Smooth muscle cell (in vitro differentiated cells): ENCODE data around the gene N4BP3. TPM values are rescaled to one million over a fixed set of nuclear protein-coding genes. Genes with fewer than 3 reads are reported as not detected.

Source experiments
- DNase-seq: peaks from one replicate; lab custom pipeline; 2025; ENCODE audit not compliant: unreplicated experiment; lab: John Stamatoyannopoulos, UW
- H2AFZ ChIP-seq: fragments of 200-600 bp; sonication (generic); 2 replicates; pipeline ENCODE4 v1.6.0; 2016; ENCODE audit warnings: antibody characterized with exemption, low read depth, mild to moderate bottlenecking
- H3F3A ChIP-seq: fragments of 200-600 bp; sonication (generic); 2 replicates; pipeline ENCODE4 v1.6.0; 2017; ENCODE audit warnings: antibody characterized with exemption, low read depth
- H3K27ac ChIP-seq: fragments of 200-600 bp; sonication (generic); 2 replicates; pipeline ENCODE4 v1.5.1; 2016; ENCODE audit warnings: low read depth, mild to moderate bottlenecking
- H3K27me3 ChIP-seq: fragments of 200-600 bp; sonication (generic); 2 replicates; pipeline ENCODE4 v1.6.1; 2016; ENCODE audit warnings: low read depth, mild to moderate bottlenecking
- H3K36me3 ChIP-seq: fragments of 200-600 bp; sonication (generic); 2 replicates; pipeline ENCODE4 v1.5.1; 2016; ENCODE audit warnings: low read depth
- H3K4me1 ChIP-seq: fragments of 200-600 bp; sonication (generic); 2 replicates; pipeline ENCODE4 v1.5.1; 2016; ENCODE audit warnings: low read depth
- H3K4me2 ChIP-seq: fragments of 200-600 bp; sonication (generic); 2 replicates; pipeline ENCODE4 v1.6.0; 2016; ENCODE audit warnings: mild to moderate bottlenecking
- H3K4me3 ChIP-seq: fragments of 200-600 bp; sonication (generic); 2 replicates; pipeline ENCODE4 v1.5.1; 2016; ENCODE audit warnings: mild to moderate bottlenecking
- H3K79me2 ChIP-seq: fragments of 200-600 bp; sonication (generic); 2 replicates; pipeline ENCODE4 v1.6.0; 2016; ENCODE audit warnings: low read depth, mild to moderate bottlenecking
- H3K9ac ChIP-seq: fragments of 200-600 bp; sonication (generic); 2 replicates; pipeline ENCODE4 v1.6.0; 2016; ENCODE audit warnings: low read depth
- H3K9me3 ChIP-seq: fragments of 200-600 bp; sonication (generic); replicated peaks from 2 replicates; pipeline ENCODE4 v1.5.1; 2016; ENCODE audit warnings: low read depth
- H4K20me1 ChIP-seq: fragments of 200-600 bp; sonication (generic); 2 replicates; pipeline ENCODE4 v1.6.0; 2016; ENCODE audit warnings: low read depth
- WGBS: methylation state at CpG from one replicate; pipeline ENCODE4 v1.1.7; 2016; ENCODE audit warnings: low lambda C conversion rate; 5-methylcytosine and 5-hydroxymethylcytosine counted together
- polyA plus RNA-seq: library from polyadenylated mRNA; unstranded; fragments of >200 nt; fragmentation: Nextera tagmentation; extraction: Ambion mirVana; gene quantifications from 2 replicates; pipeline ENCODE4 v1.2.1, GENCODE V29; 2016
- total RNA-seq: library from RNA; depleted of rRNA; stranded (reverse); fragments of >200 nt; gene quantifications from 2 replicates; pipeline ENCODE4 v1.2.3, GENCODE V29; 2014
- TF ChIP-seq, protein P1 (sequence below): fragments of 200-600 bp; sonication (generic); IDR thresholded peaks from 2 replicates; pipeline ENCODE4 v1.5.1; 2017; ENCODE audit warnings: borderline replicate concordance, mild to moderate bottlenecking, antibody characterized with exemption; ENCODE audit not compliant: insufficient read depth, poor library complexity, severe bottlenecking

Gene N4BP3
- total and polyA plus RNA-seq, 2 experiments from 2014 or later = 0.39 to 1.3 TPM

DNA sequence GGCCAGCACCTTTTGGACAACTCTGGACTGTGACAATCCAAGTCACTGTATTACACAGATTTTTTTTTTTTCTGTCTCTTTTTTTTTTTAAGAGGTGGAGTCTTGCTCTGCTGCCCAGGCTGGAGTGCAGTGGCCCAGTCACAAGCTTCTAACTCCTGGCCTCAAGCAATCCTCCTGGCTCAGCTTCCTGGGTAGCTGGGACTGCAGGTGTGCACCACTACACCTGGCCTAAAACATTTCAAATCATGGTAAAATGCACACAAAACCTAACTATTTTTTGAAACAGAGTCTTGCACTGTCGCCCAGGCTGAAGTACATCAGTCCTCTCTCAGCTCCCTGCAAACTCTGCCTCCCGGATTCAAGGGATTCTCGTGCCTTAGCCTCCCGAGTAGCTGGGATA, 7.2 kb upstream of the N4BP3 start:
- H4K20me1 ChIP-seq = no peaks in the 10 kb centered on the region
- no peak overlapping the region for H3K9ac ChIP-seq
- H3K27me3 ChIP-seq = no peaks in the 10 kb centered on the region
- H3K27ac ChIP-seq = no peak overlapping the region
- H3K4me1 ChIP-seq = no peaks in the 10 kb centered on the region
- no peak overlapping the region for H2AFZ ChIP-seq
- DNase-seq = no peak
- H3K4me2 ChIP-seq = no peak overlapping the region
- H3K79me2 ChIP-seq = no peaks in the 10 kb centered on the region
- 73% methylated on average over 4 of the region's 4 CpGs for WGBS
- no peaks in the 10 kb centered on the region for H3K9me3 ChIP-seq
- TF ChIP-seq, protein P1, sequence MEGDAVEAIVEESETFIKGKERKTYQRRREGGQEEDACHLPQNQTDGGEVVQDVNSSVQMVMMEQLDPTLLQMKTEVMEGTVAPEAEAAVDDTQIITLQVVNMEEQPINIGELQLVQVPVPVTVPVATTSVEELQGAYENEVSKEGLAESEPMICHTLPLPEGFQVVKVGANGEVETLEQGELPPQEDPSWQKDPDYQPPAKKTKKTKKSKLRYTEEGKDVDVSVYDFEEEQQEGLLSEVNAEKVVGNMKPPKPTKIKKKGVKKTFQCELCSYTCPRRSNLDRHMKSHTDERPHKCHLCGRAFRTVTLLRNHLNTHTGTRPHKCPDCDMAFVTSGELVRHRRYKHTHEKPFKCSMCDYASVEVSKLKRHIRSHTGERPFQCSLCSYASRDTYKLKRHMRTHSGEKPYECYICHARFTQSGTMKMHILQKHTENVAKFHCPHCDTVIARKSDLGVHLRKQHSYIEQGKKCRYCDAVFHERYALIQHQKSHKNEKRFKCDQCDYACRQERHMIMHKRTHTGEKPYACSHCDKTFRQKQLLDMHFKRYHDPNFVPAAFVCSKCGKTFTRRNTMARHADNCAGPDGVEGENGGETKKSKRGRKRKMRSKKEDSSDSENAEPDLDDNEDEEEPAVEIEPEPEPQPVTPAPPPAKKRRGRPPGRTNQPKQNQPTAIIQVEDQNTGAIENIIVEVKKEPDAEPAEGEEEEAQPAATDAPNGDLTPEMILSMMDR = no peak
- no peaks in the 10 kb centered on the region for H3F3A ChIP-seq
- no peak overlapping the region for H3K4me3 ChIP-seq
- H3K36me3 ChIP-seq = no peaks in the 10 kb centered on the region

DNA sequence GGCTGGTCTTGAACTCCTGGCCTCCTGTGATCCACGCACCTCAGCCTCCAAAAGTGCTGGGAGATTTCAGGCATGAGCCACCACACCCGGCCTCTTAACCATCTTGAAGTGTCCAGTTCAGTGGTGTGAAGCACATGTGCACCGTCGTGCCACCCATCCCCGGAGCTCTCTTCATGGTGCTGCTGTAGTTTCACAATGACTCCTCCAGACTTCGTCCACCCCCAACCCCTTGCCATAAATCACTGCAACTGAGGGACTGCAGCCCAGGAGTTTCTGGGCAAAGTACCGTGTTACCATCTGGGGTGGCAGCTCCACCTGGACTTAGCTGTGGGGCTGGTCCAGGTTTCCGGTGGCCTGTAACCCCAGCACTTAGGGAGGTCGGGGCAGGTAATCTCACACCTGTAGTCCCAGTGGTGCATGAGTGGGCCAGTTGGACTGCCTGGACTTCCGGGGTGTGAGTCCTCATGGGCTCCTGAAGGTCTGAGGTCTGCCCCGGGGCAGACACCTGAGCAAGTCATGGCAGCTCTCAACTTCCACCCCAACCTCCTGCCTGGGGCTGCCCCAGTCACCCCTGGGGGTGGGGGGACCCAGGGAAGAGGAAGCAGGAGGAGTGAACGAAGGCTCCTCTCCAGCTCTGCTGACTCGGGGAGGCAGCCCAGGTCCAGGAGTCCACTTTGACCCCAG, 6.6 kb upstream of the N4BP3 start:
- Histone ChIP-seq H2AFZ (no peak overlapping the region), H3K27me3 (no peaks in the 10 kb centered on the region), H3K4me2 (no peak overlapping the region), H3K36me3 (no peaks in the 10 kb centered on the region), H3K79me2 (no peaks in the 10 kb centered on the region), H4K20me1 (no peaks in the 10 kb centered on the region), H3F3A (no peaks in the 10 kb centered on the region), H3K27ac (no peak overlapping the region), H3K9me3 (no peaks in the 10 kb centered on the region), H3K9ac (no peak overlapping the region), H3K4me3 (no peak overlapping the region), H3K4me1 (no peaks in the 10 kb centered on the region)
- TF ChIP-seq, protein P1 = no peak
- 94% methylated on average over 12 of the region's 13 CpGs for WGBS
- DNase-seq = no peak

DNA sequence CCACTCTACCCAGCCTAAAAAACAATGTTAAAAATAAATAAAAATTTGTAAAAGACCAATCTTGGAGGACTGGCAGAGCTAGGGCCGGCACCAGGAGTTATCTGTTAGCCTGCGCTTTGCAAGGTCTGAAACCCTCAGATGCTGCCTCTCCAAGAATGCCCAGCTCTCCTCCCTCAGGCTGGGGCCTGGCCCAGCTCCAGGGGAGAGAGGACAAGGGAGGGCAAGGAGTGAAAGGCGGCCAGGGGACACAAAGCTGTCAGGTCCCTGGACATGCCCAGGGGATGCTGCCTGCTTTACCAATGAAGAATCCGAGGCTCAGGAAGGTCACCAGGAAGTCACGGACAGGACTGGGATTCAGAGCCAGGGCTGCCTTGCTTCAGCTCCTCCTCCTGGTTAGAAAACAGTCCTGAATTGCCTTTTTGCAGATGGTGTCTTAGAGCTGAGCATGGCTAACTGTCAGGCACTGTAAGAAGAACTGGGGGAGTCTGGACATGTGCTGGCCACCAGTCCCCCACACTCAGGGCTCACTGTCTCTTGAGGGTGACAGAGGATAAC, 5.5 kb upstream of the N4BP3 start:
- TF ChIP-seq, protein P1 = no peak
- H3K27ac ChIP-seq = no peak overlapping the region
- 61% methylated on average over 5 of the region's 5 CpGs for WGBS

DNA sequence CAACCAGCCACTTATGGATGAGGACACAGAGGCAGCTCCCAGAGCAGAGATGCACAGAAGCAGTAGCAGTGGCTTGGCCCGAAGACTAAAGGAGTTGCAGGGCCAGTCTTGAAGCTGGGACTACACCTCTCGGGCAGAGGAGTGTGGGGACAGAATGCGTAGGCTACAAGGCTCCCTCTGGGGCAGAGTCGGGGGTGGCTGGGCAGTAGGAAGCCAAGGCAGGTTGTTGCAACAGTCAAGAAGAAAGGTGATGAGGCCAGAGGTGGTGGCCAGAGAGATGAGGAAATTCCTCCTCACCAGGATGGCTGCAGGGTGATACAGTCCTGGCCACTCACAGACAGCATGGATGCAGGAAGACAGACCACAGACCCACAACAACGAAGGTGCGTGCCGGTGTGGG, 4.9 kb upstream of the N4BP3 start:
- no peak overlapping the region for H3K9ac ChIP-seq
- no peaks in the 10 kb centered on the region for H3F3A ChIP-seq
- no peaks in the 10 kb centered on the region for H3K79me2 ChIP-seq
- TF ChIP-seq, protein P1 = no peak
- no peak overlapping the region for H3K4me3 ChIP-seq
- no peak for DNase-seq
- H2AFZ ChIP-seq = no peak overlapping the region
- H3K36me3 ChIP-seq = no peaks in the 10 kb centered on the region
- no peak overlapping the region for H3K27ac ChIP-seq
- no peaks in the 10 kb centered on the region for H3K27me3 ChIP-seq
- H3K4me2 ChIP-seq = no peak overlapping the region
- no peaks in the 10 kb centered on the region for H4K20me1 ChIP-seq
- WGBS = 80% methylated on average over 7 of the region's 7 CpGs
- no peaks in the 10 kb centered on the region for H3K9me3 ChIP-seq
- no peaks in the 10 kb centered on the region for H3K4me1 ChIP-seq

More for the DNA sequence above, 5.5 kb upstream of the N4BP3 start:
- no peak overlapping the region for H3K4me2 ChIP-seq
- no peak overlapping the region for H3K4me3 ChIP-seq
- H3K27me3 ChIP-seq = no peaks in the 10 kb centered on the region
- H4K20me1 ChIP-seq = no peaks in the 10 kb centered on the region
- no peaks in the 10 kb centered on the region for H3K9me3 ChIP-seq
- no peaks in the 10 kb centered on the region for H3K36me3 ChIP-seq
- no peaks in the 10 kb centered on the region for H3F3A ChIP-seq
- no peak overlapping the region for H2AFZ ChIP-seq
- H3K4me1 ChIP-seq = no peaks in the 10 kb centered on the region
- no peak for DNase-seq
- H3K9ac ChIP-seq = no peak overlapping the region
- H3K79me2 ChIP-seq = no peaks in the 10 kb centered on the region
